GM19395 (cell line): ENCODE measurements around the gene ARAP2.

Experiments used
- ATAC-seq: cut with Tn5 transposase; IDR thresholded peaks from one replicate; pipeline ENCODE4 v1.9.1; 2021; ENCODE audit warnings: mild to moderate bottlenecking, moderate library complexity; ENCODE audit not compliant: unreplicated experiment

The ARAP2 gene

GRCh38 chr4:36260731-36261130 is 16.4 kb upstream of the ARAP2 start:
- no peak for ATAC-seq

GRCh38 chr4:36256398-36256891 is 12.1 kb upstream of the ARAP2 start:
- peak; percentile 72 for ATAC-seq

GRCh38 chr4:36255577-36255976 is 11.3 kb upstream of the ARAP2 start:
- peak; percentile 83 for ATAC-seq

GRCh38 chr4:36254371-36254770 is 10.1 kb upstream of the ARAP2 start:
- no peak for ATAC-seq

- ATAC-seq = no peak
Observed at GRCh38 chr4:36251983-36252382, 7.7 kb upstream of the ARAP2 start.

GRCh38 chr4:36249610-36250009 is 5.3 kb upstream of the ARAP2 start:
- no peak for ATAC-seq

GRCh38 chr4:36243355-36244256 is 708 bp downstream of the ARAP2 start:
- ATAC-seq = peak; percentile 29

GRCh38 chr4:36242629-36243354 is 1.5 kb downstream of the ARAP2 start:
- ATAC-seq = no peak

GRCh38 chr4:36241771-36242170 is 2.5 kb downstream of the ARAP2 start:
- ATAC-seq = peak; percentile 68

GRCh38 chr4:36237366-36238313 is 6.7 kb downstream of the ARAP2 start:
- ATAC-seq = no peak

GRCh38 chr4:36236159-36236558 is 8.2 kb downstream of the ARAP2 start:
- ATAC-seq = no peak

GRCh38 chr4:36235306-36235705 is 9.0 kb downstream of the ARAP2 start:
- no peak for ATAC-seq

GRCh38 chr4:36233567-36234266 is 10.6 kb downstream of the ARAP2 start:
- no peak for ATAC-seq

- ATAC-seq = no peak
Observed at GRCh38 chr4:36230534-36230933, 13.8 kb downstream of the ARAP2 start.

- ATAC-seq = no peak
Observed at GRCh38 chr4:36227913-36228312, 16.4 kb downstream of the ARAP2 start.

- no peak for ATAC-seq
Observed at GRCh38 chr4:36226430-36227227, 17.7 kb downstream of the ARAP2 start.

GRCh38 chr4:36224972-36225903 is 19.1 kb downstream of the ARAP2 start:
- ATAC-seq = no peak

GRCh38 chr4:36222702-36223101 is 21.6 kb downstream of the ARAP2 start:
- no peak for ATAC-seq
